IMR-90 (cell line): ENCODE measurements around the gene CDK14. TPM values are rescaled to one million over a fixed set of nuclear protein-coding genes. Genes with fewer than 3 reads are reported as not detected.

ENCODE experiments used
- ATAC-seq: fragments of 200-7000 bp; cut with Tn5 transposase; 2 replicates; pipeline ENCODE4 v1.9.1; 2020; ENCODE audit warnings: low read depth, mild to moderate bottlenecking, moderate library complexity
- BruUV-seq: library from RNA; stranded (reverse); fragments of 400-500 nt; replicated peaks from 2 replicates; lab custom pipeline; 2021; lab: Mats Ljungman, UMichigan
- CTCF ChIA-PET: fragments of 300-600 bp; formaldehyde crosslinking; extraction: SDS; loops from one replicate; lab custom pipeline; 2021; ENCODE audit warnings: antibody characterized with exemption; lab: Yijun Ruan, JAX
- POLR2A ChIA-PET: fragments of 300-600 bp; sonication (Branson Sonifier 250); formaldehyde crosslinking; loops from one replicate; lab custom pipeline; 2022; ENCODE audit warnings: antibody characterized with exemption; ENCODE audit not compliant: unreplicated experiment; lab: Charles Lee
- DNase-seq: peaks from one replicate; pipeline ENCODE4 v3.0.0; 2013
- H2AFZ ChIP-seq: replicated peaks from 2 replicates; pipeline ENCODE3; 2013; ENCODE audit warnings: low read length, mild to moderate bottlenecking; ENCODE audit not compliant: poor library complexity
- H2AK5ac ChIP-seq: 2 replicates; pipeline ENCODE4 v1.6.1; 2013; ENCODE audit warnings: low read depth, low read length, inconsistent platforms
- H2AK9ac ChIP-seq: replicated peaks from 2 replicates; pipeline ENCODE3; 2013; ENCODE audit warnings: mild to moderate bottlenecking, low read depth, low read length, moderate library complexity; ENCODE audit not compliant: poor library complexity
- H2BK120ac ChIP-seq: 2 replicates; pipeline ENCODE4 v1.6.1; 2013; ENCODE audit warnings: low read depth, low read length, inconsistent platforms
- H2BK15ac ChIP-seq: 3 replicates; pipeline ENCODE4 v1.6.1; 2013; ENCODE audit warnings: low read depth, low read length, inconsistent platforms
- H2BK20ac ChIP-seq: 2 replicates; pipeline ENCODE4 v1.6.1; 2013; ENCODE audit warnings: low read depth, mild to moderate bottlenecking, inconsistent platforms, low read length, moderate library complexity
- H2BK5ac ChIP-seq: 2 replicates; pipeline ENCODE4 v1.6.1; 2013; ENCODE audit warnings: mild to moderate bottlenecking, low read depth, low read length, inconsistent platforms; ENCODE audit not compliant: poor library complexity, severe bottlenecking
- H3K14ac ChIP-seq: replicated peaks from 2 replicates; pipeline ENCODE4 v1.6.1; 2013; ENCODE audit warnings: low read depth, low read length, inconsistent platforms
- H3K18ac ChIP-seq: 2 replicates; pipeline ENCODE4 v1.6.1; 2013; ENCODE audit warnings: low read depth, low read length, control low read depth
- H3K23ac ChIP-seq: 2 replicates; pipeline ENCODE4 v1.6.1; 2013; ENCODE audit warnings: low read depth, low read length, inconsistent platforms
- H3K27ac ChIP-seq: 2 replicates; pipeline ENCODE4 v1.5.1; 2013; ENCODE audit warnings: mild to moderate bottlenecking, control low read depth, low read length; ENCODE audit not compliant: insufficient read depth
- H3K27me3 ChIP-seq: 2 replicates; pipeline ENCODE4 v1.6.1; 2013; ENCODE audit warnings: low read length; ENCODE audit not compliant: control insufficient read depth, insufficient read depth
- H3K36me3 ChIP-seq: 2 replicates; pipeline ENCODE4 v1.6.1; 2013; ENCODE audit warnings: low read length, mixed read lengths; ENCODE audit not compliant: control insufficient read depth, insufficient read depth
- H3K4ac ChIP-seq: 2 replicates; pipeline ENCODE4 v1.6.1; 2013; ENCODE audit warnings: low read depth, low read length, inconsistent platforms
- H3K4me1 ChIP-seq: 2 replicates; pipeline ENCODE4 v1.6.1; 2013; ENCODE audit warnings: low read length, mixed read lengths; ENCODE audit not compliant: control insufficient read depth, insufficient read depth
- H3K4me2 ChIP-seq: 2 replicates; pipeline ENCODE4 v1.6.1; 2013; ENCODE audit warnings: low read depth, mild to moderate bottlenecking, control low read depth, low read length, moderate library complexity
- H3K4me3 ChIP-seq: 2 replicates; pipeline ENCODE4 v1.5.1; 2013; ENCODE audit warnings: low read depth, mild to moderate bottlenecking, control low read depth, low read length, moderate library complexity; ENCODE audit not compliant: insufficient read depth
- H3K56ac ChIP-seq: 2 replicates; pipeline ENCODE4 v1.6.1; 2013; ENCODE audit warnings: low read length, inconsistent platforms; ENCODE audit not compliant: insufficient read depth; ENCODE audit errors: extremely low read depth
- H3K79me1 ChIP-seq, 2 experiments: 2 replicates each; pipeline ENCODE4 v1.6.1; 2013; ENCODE audit warnings: low read length in 2 of 2, inconsistent platforms in 1 of 2, low read depth in 1 of 2
- H3K9ac ChIP-seq: 2 replicates; pipeline ENCODE4 v1.6.1; 2013; ENCODE audit warnings: low read depth, low read length, control low read depth
- H3K9me1 ChIP-seq: 2 replicates; pipeline ENCODE4 v1.6.1; 2013; ENCODE audit warnings: low read length, inconsistent platforms; ENCODE audit not compliant: insufficient read depth
- H3K9me3 ChIP-seq: 2 replicates; pipeline ENCODE4 v1.6.1; 2013; ENCODE audit warnings: low read length; ENCODE audit not compliant: control insufficient read depth, insufficient read depth
- H4K20me1 ChIP-seq: 2 replicates; pipeline ENCODE4 v1.6.1; 2013; ENCODE audit warnings: low read length, inconsistent platforms; ENCODE audit not compliant: insufficient read depth
- H4K5ac ChIP-seq: 2 replicates; pipeline ENCODE4 v1.6.1; 2013; ENCODE audit warnings: mild to moderate bottlenecking, low read depth, low read length, control low read depth
- H4K8ac ChIP-seq, 2 experiments: 2 replicates each; pipeline ENCODE4 v1.6.1; 2013; ENCODE audit warnings: low read depth in 2 of 2, low read length in 2 of 2, control low read depth in 1 of 2, inconsistent platforms in 1 of 2
- H4K91ac ChIP-seq: 2 replicates; pipeline ENCODE4 v1.6.1; 2013; ENCODE audit warnings: low read depth, low read length, inconsistent platforms; ENCODE audit not compliant: insufficient read depth
- BHLHE40 ChIP-seq: fragments of 150-350 bp; IDR thresholded peaks from 2 replicates; pipeline ENCODE4 v1.6.1; 2016; ENCODE audit warnings: mild to moderate bottlenecking, low read depth, low read length
- CEBPB ChIP-seq: IDR thresholded peaks from 2 replicates; pipeline ENCODE4 v1.6.1; 2012; ENCODE audit warnings: low read depth, low read length, improper control_type of control experiment
- CHD1 ChIP-seq: IDR thresholded peaks from 2 replicates; pipeline ENCODE4 v1.6.1; 2012; ENCODE audit warnings: low read depth, low read length, improper control_type of control experiment
- ELK1 ChIP-seq: fragments of 150-350 bp; IDR thresholded peaks from 2 replicates; pipeline ENCODE4 v1.6.1; 2016; ENCODE audit warnings: low read depth, mild to moderate bottlenecking, low read length, moderate library complexity, borderline replicate concordance
- FOS ChIP-seq: fragments of 150-350 bp; IDR thresholded peaks from 2 replicates; pipeline ENCODE4 v1.6.1; 2016; ENCODE audit warnings: low read depth, low read length
- MAFK ChIP-seq: IDR thresholded peaks from 2 replicates; pipeline ENCODE4 v1.6.1; 2012; ENCODE audit warnings: low read depth, low read length, improper control_type of control experiment
- MAZ ChIP-seq: IDR thresholded peaks from 2 replicates; pipeline ENCODE4 v1.6.1; 2012; ENCODE audit warnings: low read depth, mild to moderate bottlenecking, low read length, improper control_type of control experiment, moderate library complexity, borderline replicate concordance
- MXI1 ChIP-seq: IDR thresholded peaks from 2 replicates; pipeline ENCODE4 v1.6.1; 2012; ENCODE audit warnings: low read depth, mild to moderate bottlenecking, low read length, moderate library complexity, borderline replicate concordance
- NFE2L2 ChIP-seq: fragments of 150-350 bp; IDR thresholded peaks from 2 replicates; pipeline ENCODE4 v1.6.1; 2016; ENCODE audit warnings: low read depth, mild to moderate bottlenecking, low read length
- POLR2A ChIP-seq: IDR thresholded peaks from 2 replicates; pipeline ENCODE4 v1.6.1; 2012; ENCODE audit warnings: mild to moderate bottlenecking, low read depth, low read length
- RAD21 ChIP-seq: IDR thresholded peaks from 2 replicates; pipeline ENCODE4 v1.6.1; 2012; ENCODE audit warnings: low read length, improper control_type of control experiment
- RCOR1 ChIP-seq: IDR thresholded peaks from 2 replicates; pipeline ENCODE4 v1.6.1; 2012; ENCODE audit warnings: mild to moderate bottlenecking, low read length, improper control_type of control experiment; ENCODE audit not compliant: insufficient replicate concordance
- RFX5 ChIP-seq: IDR thresholded peaks from 2 replicates; pipeline ENCODE4 v1.8.0; 2012; ENCODE audit warnings: low read depth, mild to moderate bottlenecking, low read length, moderate library complexity
- SMC3 ChIP-seq: fragments of 150-350 bp; IDR thresholded peaks from 2 replicates; pipeline ENCODE4 v1.6.1; 2016; ENCODE audit warnings: low read depth, mild to moderate bottlenecking, antibody characterized with exemption, low read length, moderate library complexity
- USF2 ChIP-seq: fragments of 150-350 bp; IDR thresholded peaks from 2 replicates; pipeline ENCODE4 v1.6.1; 2017; ENCODE audit warnings: mild to moderate bottlenecking, antibody characterized with exemption, low read length, low read depth
- WGBS, 2 experiments: methylation state at CpG; one replicate each; pipeline versions ENCODE4 v1.1.5 to v1.1.7; 2013; ENCODE audit warnings: missing lambda C conversion rate in 2 of 2; ENCODE audit not compliant: insufficient read length in 1 of 2; ENCODE audit errors: extremely low coverage in 2 of 2; 5-methylcytosine and 5-hydroxymethylcytosine counted together
- dilution Hi-C: fragments of 300-500 bp; cut with HindIII; formaldehyde crosslinking; loops from one replicate; pipeline ENCODE4 v1.14.3; 2018; ENCODE audit warnings: low sequenced_read_pairs; ENCODE audit not compliant: unreplicated experiment
- in situ Hi-C: fragments of 300-500 bp; cut with MboI; formaldehyde crosslinking; loops from 3 replicates; pipeline ENCODE4 v1.14.3; 2019; ENCODE audit warnings: low sequenced_read_pairs, inconsistent platforms, mixed read lengths
- intact Hi-C: fragments of 100-400 bp; cut with micrococcal nuclease; formaldehyde crosslinking; loops from 2 replicates; pipeline ENCODE4 v1.10.0; 2022
- polyA plus RNA-seq, 3 experiments: library from polyadenylated mRNA; depleted of rRNA; stranded (reverse); fragments of >200 nt; gene quantifications; 2 replicates each; pipeline ENCODE4 v1.2.3, GENCODE V29; 2012; ENCODE audit warnings: low replicate concordance in 1 of 3
- total RNA-seq: library from RNA; depleted of rRNA; stranded (reverse); fragments of >200 nt; gene quantifications from 2 replicates; pipeline ENCODE4 v1.2.3, GENCODE V29; 2012
- TF ChIP-seq, protein P1 (sequence below): conservative IDR thresholded peaks from 2 replicates; pipeline ENCODE4 v1.5.1; 2012; ENCODE audit warnings: mild to moderate bottlenecking, low read depth, low read length, improper control_type of control experiment

CDK14 gene
- total and polyA plus RNA-seq, 2 of the 4 experiments (the other 2 are of a cell fraction) = 10.1 to 29.6 TPM

GRCh38 chr7:91020636-91021385 lies 424.7 kb downstream of the CDK14 start:
- intact Hi-C loops = no loop called here
- Histone ChIP-seq H3K4me1 (no peaks in the 10 kb centered on the region), H2BK120ac (no peak overlapping the region), H3K9me3 (no peaks in the 10 kb centered on the region), H4K91ac (no peak overlapping the region), H2AK9ac (no peak overlapping the region), H3K4me2 (no peak overlapping the region), H4K8ac (no peak overlapping the region), H3K4ac (no peak overlapping the region), H2BK15ac (no peak overlapping the region), H3K36me3 (no peaks in the 10 kb centered on the region), H4K5ac (no peak overlapping the region), H2BK20ac (no peak overlapping the region), H4K20me1 (no peaks in the 10 kb centered on the region), H2BK5ac (no peak overlapping the region), H3K56ac (no peak overlapping the region), H2AK5ac (no peak overlapping the region), H3K4me3 (no peak overlapping the region), H3K9ac (no peak overlapping the region), H3K9me1 (peaks cover 2% of the 10 kb centered on the region; the same call in 1 of the 2 replicates), H3K27ac (no peak overlapping the region), H2AFZ (no peak overlapping the region), H3K18ac (no peak overlapping the region), H3K23ac (no peak overlapping the region), H3K27me3 (no peaks in the 10 kb centered on the region), H3K14ac (no peak overlapping the region), H3K79me1 (no peaks in the 10 kb centered on the region)
- TF ChIP-seq SMC3 (no peak), RAD21 (no peak), NFE2L2 (no peak), FOS (no peak), ELK1 (no peak), RCOR1 (no peak), MAZ (no peak), CEBPB (no peak), RFX5 (no peak), BHLHE40 (no peak), MAFK (no peak), MXI1 (no peak), POLR2A (no peak), USF2 (no peak), CHD1 (no peak)
- TF ChIP-seq, protein P1, sequence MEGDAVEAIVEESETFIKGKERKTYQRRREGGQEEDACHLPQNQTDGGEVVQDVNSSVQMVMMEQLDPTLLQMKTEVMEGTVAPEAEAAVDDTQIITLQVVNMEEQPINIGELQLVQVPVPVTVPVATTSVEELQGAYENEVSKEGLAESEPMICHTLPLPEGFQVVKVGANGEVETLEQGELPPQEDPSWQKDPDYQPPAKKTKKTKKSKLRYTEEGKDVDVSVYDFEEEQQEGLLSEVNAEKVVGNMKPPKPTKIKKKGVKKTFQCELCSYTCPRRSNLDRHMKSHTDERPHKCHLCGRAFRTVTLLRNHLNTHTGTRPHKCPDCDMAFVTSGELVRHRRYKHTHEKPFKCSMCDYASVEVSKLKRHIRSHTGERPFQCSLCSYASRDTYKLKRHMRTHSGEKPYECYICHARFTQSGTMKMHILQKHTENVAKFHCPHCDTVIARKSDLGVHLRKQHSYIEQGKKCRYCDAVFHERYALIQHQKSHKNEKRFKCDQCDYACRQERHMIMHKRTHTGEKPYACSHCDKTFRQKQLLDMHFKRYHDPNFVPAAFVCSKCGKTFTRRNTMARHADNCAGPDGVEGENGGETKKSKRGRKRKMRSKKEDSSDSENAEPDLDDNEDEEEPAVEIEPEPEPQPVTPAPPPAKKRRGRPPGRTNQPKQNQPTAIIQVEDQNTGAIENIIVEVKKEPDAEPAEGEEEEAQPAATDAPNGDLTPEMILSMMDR = no peak
- dilution Hi-C loops = no loop called here
- no TSS peak for BruUV-seq
- in situ Hi-C loops = loop anchor here (10.0 to 25.0 kb wide), 2 partner anchors 459 to 566 kb away; no protein-coding TSS in a partner anchor
- WGBS, 2 experiments = no CpG with 5 or more reads among the region's 3 CpGs
- no peak for ATAC-seq
- no peak for DNase-seq
- CTCF ChIA-PET = no interaction called here
- POLR2A ChIA-PET = no interaction called here
